ENCODE data around the gene EFCAB8. TPM values are rescaled to one million over a fixed set of nuclear protein-coding genes. Genes with fewer than 3 reads are reported as not detected.
A peak's percentile ranks its signal among the peaks of the same experiment; 100 is the strongest.
"Not testable (repeated sequence)": the region's sequence is repeated elsewhere in the genome, so short reads cannot be mapped to it uniquely, and the experiment has no call there.

The EFCAB8 gene
- total RNA-seq, 1 donor from 2014 or later: 0.20 TPM

DNA sequence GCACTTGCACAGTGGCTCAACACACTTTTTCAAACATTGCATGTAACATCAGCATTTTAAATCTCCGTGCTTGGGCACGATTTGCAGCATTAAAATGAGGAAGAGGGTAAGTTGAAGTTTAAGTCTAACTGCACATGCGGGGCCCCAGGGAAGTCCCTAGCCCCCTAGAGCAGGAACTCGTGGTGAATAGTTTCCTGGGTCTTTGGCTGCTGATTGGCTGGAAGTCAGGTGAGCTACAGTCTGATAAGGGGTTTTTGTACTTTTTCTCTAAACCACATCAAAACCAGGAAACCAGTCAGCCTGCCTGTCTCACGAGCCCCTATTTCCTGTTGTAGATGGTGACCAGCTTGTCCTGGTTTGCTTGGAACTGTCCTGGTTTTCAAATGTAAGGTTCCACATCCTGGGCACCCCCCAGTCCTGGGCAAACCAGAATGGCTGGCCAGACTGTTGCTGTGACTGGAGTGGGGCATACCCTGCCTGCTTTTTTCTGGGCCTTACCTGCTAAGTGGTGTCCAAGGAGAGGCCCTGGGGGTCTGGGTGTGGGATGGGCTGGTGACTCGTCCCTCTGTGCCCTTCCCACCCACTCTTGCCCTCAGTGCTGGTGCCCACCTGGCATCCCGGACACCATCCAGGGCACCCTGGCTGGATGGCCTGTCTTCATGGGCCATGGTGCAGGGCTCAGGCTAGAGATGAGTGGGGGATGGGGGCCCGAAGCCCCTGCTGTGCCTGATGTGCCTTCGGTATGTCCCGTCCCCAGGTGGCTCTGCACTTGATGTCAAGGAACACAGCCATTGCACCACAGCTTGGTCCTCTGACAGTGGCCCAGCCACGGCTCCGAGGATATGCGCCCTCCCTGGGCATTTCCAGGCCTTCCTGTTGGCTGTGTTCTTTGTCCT lies 113.7 kb downstream of the EFCAB8 start:
- DNase-seq (ENCODE audit: low spot score): peak; percentile 24

DNA sequence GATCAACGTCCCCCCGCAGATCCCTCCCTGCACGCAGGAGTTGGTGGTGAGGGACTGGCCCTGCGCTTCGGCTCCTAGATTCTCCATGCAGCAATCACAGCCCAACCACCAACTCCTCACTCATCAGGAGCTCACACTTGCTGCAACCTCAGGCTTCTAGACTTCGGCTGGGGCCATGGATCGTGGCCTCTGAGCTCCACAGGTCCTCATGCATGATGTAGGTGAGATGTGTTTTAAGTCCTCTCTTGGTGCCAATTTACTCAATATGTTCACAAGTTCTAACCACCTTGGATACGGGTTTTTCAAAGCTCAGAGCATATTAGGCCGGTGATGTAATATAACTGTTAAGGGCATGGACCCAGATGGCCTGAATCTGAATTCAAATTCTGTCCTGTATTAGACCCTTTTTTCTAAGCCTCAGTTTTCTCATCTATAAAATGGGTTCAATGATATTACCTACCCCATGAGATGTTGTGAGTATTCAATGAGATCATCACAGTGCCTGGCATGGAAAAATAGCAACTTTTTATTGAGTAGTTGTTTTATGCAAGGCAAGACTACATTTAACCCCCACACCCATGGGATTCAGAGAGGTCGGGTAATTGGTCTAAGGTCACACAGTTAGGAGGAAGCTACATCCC lies 114.5 kb downstream of the EFCAB8 start:
- DNase-seq (ENCODE audit: low spot score): no peak

DNA sequence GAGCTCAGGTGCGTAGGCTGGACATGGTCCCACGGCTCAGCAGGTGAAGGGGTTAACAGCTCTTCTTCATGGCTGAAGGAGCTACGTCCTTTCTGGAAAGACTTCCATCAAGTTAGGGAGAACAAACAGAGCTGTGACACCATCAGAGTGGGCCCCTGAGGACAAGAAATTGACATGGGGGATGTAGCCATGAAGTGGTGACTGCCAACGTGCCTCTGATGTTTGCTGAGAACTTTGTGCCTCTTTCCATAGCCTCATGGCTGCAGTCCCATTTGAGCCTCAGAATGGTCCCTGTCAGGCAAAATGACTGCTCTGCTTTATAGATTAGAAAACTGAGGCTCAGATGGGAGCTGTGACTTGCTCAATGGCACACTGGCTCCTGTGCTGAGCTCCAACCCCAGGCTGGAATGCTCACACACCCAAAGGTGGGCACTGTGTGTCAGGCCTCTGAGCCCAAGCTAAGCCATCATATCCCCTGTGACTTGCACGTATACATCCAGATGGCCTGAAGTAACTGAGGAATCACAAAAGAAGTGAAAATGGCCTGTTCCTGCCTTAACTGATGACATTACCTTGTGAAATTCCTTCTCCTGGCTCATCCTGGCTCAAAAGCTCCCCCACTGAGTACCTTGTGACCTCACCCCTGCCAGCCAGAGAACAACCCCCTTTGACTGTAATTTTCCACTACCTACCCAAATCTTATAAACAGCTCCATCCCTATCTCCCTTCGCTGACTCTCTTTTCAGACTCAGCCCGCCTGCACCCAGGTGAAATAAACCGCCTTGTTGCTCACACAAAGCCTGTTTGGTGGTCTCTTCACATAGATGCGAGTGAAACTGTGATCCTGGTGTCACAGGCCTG lies 115.7 kb downstream of the EFCAB8 start:
- DNase-seq (ENCODE audit: low spot score): not testable (repeated sequence)

DNA sequence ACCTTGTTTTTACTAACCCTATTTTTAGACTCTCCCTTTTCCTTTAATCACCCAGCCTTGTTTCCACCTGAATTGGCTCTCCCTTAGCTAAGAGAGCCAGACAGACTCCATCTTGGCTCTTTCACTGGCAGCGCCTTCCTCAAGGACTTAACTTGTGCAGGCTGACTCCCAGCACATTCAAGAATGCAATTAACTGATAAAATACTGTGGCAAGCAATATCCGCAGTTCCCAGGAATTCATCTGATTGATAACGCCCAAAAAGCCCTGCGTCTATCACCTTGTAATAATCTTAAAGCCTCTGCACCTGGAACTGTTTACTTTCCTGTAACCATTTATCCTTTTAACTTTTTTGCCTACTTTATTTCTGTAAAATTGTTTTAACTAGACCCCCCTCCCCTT lies 116.4 kb downstream of the EFCAB8 start:
- DNase-seq (ENCODE audit: low spot score): not testable (repeated sequence)

DNA sequence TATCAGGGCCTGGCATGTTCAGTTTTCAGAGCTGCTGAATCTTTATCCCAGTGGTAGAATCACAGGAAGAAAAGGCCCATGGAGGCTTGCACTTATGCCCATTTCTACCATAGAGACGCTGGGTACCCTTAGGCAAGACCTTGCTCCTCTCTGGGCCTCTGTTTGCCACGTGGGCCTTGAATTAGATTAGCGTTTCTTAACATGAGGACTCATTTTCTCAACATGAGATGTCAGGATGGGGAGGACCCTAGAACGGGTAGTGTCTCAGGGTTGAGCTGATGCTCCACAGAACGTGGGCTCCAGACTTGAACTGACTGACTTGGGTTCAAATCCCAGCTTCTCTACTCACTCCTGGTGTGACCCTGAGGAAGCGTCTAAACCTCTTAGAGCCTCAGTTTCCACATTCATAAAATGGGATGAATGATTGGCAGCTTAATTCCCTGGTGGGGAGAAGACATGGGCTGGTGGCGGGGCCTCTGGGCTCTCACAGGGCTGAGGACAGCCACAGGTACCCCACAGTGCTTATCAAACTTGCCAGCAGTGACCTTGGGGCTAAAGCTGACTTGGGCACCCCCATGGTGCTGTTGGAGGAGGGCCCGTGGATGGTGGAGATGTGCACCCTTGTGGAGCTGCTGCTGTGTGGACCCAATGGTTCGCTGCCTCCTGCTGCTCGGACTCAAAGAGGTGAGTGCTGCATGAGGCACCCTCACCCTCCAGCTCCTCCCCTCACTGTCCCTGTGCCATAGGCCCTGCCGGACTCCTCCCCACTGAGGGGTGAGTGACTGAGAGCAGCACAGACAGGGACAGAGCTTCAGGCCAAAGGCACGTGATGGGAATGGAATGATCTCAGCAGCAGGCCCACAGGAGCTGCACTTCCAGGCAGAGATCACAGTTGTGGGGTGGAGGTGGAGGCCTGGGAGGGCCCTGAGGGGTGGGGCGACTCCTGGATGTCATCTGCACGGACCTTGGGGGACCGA lies 117.3 kb downstream of the EFCAB8 start:
- DNase-seq (ENCODE audit: low spot score): no peak

DNA sequence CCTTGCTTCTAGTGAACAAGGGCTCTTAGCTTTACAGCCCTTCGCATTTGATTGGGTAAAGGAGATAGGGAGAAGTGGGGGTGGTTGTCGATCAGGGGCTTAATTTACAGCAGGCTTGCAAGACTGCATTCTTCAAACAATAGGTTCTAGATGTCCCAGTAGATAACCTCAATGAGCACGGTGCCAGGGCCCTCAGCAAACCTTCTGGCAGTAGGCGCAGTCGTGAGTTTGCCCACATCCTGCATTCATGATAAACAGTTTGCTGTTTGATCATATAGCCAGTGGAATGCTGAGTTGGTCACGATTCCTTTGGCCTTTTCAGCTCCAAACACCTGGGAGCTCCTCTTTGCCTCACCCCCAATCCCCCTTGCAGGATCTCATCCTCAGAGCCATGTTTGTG lies 118.0 kb downstream of the EFCAB8 start:
- no peak for DNase-seq (ENCODE audit: low spot score)

DNA sequence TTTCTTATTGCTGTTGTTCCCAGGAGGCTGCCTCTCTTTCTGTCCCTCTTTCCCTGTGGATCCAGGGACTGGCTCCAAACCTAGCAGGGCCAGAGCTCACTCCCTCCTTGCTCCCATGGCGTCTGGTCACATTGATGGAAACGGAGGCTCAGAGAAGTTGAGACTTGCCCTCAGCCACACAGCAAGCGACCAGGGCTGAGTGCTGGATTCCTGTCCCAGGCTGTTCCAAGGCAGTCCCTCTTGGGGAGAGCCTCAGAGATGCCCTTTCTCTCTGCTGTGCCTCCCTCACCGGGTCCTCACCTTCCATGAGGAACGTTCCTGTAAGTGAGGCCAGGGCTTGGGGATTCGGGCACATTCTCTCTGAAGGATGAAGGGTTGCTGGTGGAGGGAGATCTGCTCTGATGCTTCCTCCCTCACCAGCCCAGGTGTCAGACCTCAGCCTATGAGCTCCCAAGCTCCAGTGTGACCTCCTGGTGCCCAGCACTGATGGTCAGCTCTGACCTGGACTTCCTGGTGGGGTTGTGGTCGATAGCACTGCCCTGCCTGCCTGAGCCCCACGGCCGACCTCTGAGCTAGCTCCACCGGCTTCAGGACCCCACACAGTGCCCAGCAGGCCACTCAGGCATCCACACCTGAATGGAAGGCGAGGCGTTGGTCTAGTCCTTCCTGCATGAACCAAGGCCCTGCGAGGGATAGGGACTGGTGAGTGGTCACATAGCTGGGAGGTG lies 118.7 kb downstream of the EFCAB8 start:
- DNase-seq (ENCODE audit: low spot score): no peak

DNA sequence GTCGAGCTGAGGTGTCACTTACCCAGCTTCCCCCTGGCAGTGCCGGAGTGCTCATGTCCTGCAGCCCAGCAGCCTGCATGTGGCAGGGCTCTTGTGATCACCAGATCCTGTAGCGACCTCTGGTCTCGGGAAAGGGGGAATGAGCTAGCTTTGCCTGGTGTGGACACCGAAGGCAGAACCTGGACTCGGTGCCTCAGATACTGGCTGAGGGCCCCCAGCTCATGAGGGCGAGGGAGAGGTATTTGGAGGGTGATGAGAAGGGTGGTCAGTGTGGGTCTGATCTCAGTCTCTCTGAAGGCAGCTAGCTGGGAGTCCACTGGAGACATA lies 119.2 kb downstream of the EFCAB8 start:
- no peak for DNase-seq (ENCODE audit: low spot score)

DNA sequence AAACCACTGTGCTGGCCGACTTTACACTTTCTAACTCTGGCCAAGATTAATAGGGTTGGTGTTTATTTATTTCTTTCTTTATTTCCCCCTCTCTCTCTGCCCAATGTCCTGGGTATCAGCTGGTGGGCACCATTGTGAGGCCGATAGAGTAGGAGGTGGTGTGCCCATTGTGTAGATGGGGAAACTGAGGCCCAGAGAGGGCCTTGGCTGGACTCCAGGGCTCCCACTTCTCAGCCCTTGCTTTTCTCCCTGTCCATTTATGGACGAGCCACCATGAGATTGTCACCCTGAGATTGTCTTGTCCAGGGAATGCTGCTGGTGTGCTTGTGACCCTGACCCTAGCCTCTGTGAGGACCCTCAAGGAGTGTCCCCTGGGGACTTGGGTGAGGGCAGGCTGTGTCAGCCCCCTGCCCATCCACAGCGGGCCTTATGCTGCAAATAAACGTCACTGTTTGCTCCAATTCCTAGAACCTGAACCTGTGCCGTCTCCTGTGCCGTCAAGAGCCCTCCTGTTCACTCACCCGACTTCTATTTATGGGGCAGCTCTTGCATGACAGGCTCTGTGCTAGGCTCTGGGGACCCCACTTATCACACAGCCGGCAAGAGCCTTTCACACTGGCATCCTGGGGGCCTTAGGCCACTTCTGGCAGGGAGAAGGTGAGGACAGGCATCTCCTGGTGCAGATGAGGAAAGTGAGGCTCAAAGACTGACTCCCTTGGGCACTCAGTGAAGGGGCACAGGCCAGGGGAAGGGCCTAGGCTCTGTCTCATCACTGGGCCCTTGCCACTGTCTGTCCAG lies 120.7 kb downstream of the EFCAB8 start:
- no peak for DNase-seq (ENCODE audit: low spot score)

DNA sequence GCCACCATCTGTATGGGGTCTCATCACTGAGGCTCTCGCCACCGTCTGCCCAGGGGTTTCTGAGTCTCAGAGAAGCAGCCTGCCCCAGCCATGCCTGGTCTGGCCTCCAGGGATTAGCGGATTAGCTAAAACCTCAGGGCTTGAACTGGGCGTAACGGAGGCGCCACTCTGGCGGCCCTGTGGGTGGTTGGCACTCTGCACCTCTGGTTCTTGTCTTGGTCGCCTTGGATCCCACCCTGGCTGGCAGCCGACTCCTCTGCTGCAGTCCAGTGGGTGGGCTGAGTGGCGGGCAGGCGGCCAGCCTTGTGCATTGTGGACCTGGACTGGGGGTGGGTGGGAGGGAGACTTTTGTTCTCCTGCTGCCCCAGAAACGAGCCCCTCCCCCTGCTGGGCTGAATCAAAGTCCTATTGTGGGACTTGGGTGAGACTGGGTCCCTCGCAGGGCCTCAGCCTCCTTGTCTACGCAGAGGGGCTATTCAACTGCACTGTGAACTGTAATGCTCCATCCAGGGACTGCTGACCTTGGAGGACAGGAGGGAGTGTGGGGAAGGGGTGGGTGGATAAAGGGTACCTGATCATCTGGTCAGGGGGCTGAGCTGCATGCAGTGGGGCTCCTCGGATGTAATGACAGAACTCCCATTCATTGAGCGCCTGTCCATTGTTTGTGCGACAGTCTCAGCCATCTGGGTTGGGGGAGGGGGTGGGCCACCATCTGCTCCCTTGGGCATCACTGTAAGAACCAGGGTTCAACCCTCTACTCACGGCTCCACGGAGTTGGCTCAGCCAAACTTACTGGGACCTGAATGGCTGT lies 121.6 kb downstream of the EFCAB8 start:
- no peak for DNase-seq (ENCODE audit: low spot score)

DNA sequence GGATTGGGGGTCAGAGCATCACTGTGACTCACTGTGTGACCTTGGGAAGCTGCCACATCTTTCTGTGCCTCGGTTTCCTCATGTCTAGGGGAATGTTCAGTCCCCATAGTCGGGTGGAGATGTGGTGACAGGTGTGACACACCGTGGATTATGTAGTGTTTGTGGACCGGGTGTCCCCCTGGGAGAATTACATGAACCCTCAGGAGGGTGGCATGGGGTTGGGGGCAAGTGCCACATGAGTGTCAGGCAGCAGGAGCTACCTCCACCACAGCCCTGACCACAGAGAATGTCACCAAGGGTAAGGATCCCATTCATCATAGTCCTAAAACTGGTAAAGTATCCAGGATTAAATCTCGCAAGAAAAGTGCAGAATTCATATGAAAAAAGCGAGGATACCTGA lies 122.3 kb downstream of the EFCAB8 start:
- no peak for DNase-seq (ENCODE audit: low spot score)

DNA sequence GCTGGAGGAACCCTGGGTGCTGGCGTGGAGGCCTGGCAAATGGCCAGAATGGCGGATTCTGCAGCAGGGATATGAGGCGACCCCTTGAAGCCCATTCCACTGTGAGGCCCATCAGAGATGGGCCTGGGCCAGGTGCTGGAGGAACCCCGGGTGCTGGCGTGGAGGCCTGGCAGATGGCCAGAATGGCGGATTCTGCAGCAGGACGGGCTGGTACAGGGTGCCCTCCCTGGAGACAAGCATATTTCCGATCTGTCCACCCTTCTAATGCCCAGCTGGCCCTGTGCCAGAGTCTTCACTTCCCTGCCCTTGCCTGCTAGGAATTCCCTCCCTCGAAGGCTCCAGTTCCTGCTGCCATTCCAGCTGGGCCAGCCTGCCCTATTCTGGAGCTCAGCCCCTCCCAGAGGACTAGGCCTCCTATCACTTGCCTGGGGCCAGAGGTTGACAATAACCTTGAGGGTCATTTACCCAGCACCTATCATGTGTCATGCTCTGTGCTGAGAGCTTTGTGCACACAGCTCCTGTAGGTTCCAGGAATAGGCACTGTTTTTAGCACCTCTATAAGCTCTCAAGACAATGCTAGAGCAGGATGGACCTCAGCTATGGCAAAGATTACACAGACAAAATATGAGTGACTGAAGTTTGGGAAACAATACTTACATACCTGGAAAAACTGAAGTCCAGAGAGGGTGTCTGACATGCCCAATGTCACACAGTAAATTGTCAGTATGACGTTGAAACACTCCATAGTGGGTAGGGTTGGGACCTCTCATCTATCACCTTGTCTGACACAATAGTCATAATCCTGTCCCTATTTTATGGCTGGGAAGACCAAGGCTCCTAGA lies 124.1 kb downstream of the EFCAB8 start:
- DNase-seq (ENCODE audit: low spot score): no peak

DNA sequence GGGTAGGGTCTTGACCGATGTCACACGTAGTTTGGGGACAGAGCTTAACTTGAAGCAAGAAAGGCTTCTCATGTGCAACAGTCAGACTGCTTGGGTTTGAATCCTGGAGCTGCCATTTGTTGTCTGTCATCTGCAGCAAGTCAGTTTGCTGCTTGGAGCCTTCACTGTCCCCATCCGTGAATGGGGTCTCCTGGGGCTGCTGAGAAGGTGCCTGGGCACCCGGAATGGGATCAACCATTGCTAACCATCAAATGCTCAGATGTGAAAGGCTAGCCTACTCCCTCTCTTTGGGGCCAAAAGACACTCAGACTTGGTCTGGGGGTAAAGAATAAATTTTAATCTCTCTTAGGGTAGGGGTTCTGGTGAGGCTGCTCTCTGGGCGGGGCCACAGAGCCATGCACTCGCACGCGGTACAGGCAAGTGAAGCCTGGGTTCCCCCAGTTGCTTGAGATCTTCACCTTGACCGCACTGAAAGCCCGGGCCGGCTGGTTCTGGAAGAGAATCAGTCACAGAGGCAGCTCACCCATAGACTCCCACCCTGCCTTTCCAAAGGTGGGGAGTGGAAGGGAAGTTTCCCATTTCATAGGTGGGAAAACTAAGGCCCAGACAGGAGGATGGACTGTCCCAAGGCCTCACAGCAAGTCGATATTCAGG lies 124.9 kb downstream of the EFCAB8 start:
- no peak for DNase-seq (ENCODE audit: low spot score)

DNA sequence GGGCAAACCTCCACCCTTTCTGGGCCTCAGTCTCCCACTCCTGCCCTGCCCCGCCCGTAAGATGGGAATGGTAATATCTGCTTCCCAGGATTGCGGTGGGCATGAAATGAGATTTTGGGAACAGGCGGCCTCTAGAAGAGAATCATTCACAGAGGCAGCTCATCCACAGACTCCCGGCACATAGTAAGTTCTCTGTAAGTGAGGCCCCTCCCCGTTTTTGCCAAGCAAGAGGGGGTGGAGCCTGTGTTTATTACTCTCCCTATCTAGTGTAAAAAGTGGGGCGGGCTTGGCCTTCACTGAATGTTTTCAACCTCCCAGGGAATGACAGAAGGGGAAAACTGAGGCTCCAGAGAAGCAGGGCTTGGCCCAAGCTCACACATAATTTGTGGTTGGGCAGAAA lies 125.5 kb downstream of the EFCAB8 start:
- no peak for DNase-seq (ENCODE audit: low spot score)

DNA sequence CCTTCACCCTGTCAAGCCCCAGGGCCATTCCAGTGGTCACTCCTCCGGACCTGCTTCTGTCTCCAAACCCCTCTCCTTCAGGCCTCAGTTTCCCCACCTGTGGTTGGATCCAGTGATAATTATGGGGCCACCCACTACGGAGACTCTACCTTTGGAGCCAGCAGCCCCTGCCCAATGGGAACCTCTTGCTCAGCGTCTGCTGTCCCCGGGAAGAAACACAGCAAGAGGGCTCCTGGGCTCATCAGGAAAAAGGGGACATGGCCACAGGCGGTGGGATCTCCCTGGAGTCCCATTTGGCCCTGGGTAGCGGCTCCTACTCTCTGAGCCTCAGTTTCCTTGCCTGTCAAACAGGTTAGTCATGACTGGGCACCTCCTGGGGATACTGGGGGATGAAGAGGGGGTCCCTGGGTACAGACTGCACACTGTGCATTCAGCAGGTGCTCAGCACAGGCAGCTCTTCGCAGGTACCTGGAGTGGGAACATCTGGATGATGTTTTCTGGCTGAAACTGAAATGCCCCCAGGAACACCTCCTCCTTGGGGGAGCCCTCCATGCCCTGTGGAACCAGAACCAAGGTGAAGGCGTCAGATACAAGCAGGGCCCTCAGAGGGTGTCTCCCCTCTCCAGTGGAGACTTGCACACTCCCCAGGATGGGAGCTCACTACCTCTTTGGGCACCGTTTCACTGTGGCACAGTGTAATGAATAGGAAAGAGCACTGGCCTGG lies 126.1 kb downstream of the EFCAB8 start:
- DNase-seq (ENCODE audit: low spot score): no peak

DNA sequence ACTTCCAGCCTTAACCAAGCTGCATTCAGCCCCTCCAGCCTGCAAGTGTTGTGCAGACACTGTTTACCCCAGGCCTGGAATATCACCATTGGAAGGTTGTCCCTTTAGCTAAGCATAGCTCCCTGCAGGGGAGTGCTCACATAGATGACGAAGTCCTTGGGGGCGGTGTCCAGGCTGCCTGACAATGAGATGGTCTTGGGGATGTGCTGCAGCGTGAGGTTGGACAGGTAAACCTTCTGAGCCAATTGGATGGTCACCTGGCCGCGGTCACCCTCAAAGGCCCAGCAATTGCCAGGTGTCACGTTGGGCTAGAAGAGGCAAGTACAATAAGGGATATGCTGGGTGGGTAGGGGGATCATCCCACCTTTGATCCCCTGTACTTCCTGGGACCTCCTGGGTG lies 126.9 kb downstream of the EFCAB8 start:
- DNase-seq (ENCODE audit: low spot score): no peak

Data from mucosa of gallbladder (tissue), 1 donor.